Suppressor macrophage treated with lipopolysaccharide for 1 hour (primary cell): ENCODE measurements around the gene POLR3H.
"Not testable (repeated sequence)": the region's sequence is repeated elsewhere in the genome, so short reads cannot be mapped to it uniquely, and the experiment has no call there.

Experiments
- DNase-seq, 3 donors: peaks; one replicate each; pipeline ENCODE4 v3.0.0-alpha.2; 2020 to 2022

The POLR3H gene

GRCh38 chr22:41563051-41563711 is 18.9 kb upstream of the POLR3H start:
- peak in 1 of 3 donors; percentile 9 for DNase-seq

GRCh38 chr22:41562461-41562860 is 18.2 kb upstream of the POLR3H start:
- no peak for DNase-seq

GRCh38 chr22:41561788-41562187 is 17.5 kb upstream of the POLR3H start:
- DNase-seq, result no peak

- DNase-seq, result no peak
These were observed 17.1 kb upstream of the POLR3H start for GRCh38 chr22:41561335-41561734.

GRCh38 chr22:41560095-41560471 is 15.8 kb upstream of the POLR3H start:
- no peak for DNase-seq

GRCh38 chr22:41558241-41558630 is 14.0 kb upstream of the POLR3H start:
- not testable (repeated sequence) for DNase-seq

- DNase-seq, result peak in 1 of 3 donors; percentile 17
These were observed 13.4 kb upstream of the POLR3H start for GRCh38 chr22:41557401-41558240.

- DNase-seq, result no peak
These were observed 12.3 kb upstream of the POLR3H start for GRCh38 chr22:41556561-41556960.

GRCh38 chr22:41555325-41555982 is 11.2 kb upstream of the POLR3H start:
- no peak for DNase-seq

- no peak for DNase-seq
These were observed 7.8 kb upstream of the POLR3H start for GRCh38 chr22:41551877-41552582.

- DNase-seq, result no peak
These were observed 6.8 kb upstream of the POLR3H start for GRCh38 chr22:41550952-41551491.

- DNase-seq, result no peak
These were observed 4.6 kb upstream of the POLR3H start for GRCh38 chr22:41548830-41549211.

GRCh38 chr22:41544671-41545476 is 604 bp upstream of the POLR3H start:
- peak in 1 of 3 donors; percentile 4 for DNase-seq

- no peak for DNase-seq
These were observed 2.0 kb downstream of the POLR3H start for GRCh38 chr22:41542224-41542623.

GRCh38 chr22:41541484-41541883 is 2.8 kb downstream of the POLR3H start:
- DNase-seq, result no peak

GRCh38 chr22:41540365-41540764 is 3.9 kb downstream of the POLR3H start:
- DNase-seq, result no peak

GRCh38 chr22:41540006-41540315 is 4.3 kb downstream of the POLR3H start:
- DNase-seq, result no peak

GRCh38 chr22:41539146-41540005 is 4.9 kb downstream of the POLR3H start:
- no peak for DNase-seq

- no peak for DNase-seq
These were observed 5.7 kb downstream of the POLR3H start for GRCh38 chr22:41538583-41538982.

- no peak for DNase-seq
These were observed 7.1 kb downstream of the POLR3H start for GRCh38 chr22:41537203-41537602.

GRCh38 chr22:41535244-41535643 is 9.0 kb downstream of the POLR3H start:
- no peak for DNase-seq
